Measurements from ENCODE around the gene GRM8.

DNA sequence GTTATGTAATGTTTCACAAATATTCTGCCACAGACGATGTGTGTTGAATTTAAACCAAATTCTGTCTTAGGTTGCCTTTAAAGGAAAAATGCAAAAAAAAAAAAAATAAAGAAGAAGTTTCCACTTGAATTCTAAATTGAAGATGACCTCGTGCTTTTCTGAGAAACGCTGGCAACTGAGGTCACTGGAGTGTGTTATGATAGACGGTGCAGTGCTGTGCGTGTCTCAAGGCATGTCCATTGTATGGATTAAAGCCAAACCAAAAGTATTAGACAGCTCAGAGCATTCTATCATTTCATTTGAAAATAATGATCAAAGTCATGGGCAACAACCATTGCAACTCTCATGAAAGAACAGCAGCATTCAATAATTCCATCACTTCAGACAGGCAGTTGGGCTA is 483.9 kb downstream of the GRM8 start:
- TF ChIP-seq, protein P1, sequence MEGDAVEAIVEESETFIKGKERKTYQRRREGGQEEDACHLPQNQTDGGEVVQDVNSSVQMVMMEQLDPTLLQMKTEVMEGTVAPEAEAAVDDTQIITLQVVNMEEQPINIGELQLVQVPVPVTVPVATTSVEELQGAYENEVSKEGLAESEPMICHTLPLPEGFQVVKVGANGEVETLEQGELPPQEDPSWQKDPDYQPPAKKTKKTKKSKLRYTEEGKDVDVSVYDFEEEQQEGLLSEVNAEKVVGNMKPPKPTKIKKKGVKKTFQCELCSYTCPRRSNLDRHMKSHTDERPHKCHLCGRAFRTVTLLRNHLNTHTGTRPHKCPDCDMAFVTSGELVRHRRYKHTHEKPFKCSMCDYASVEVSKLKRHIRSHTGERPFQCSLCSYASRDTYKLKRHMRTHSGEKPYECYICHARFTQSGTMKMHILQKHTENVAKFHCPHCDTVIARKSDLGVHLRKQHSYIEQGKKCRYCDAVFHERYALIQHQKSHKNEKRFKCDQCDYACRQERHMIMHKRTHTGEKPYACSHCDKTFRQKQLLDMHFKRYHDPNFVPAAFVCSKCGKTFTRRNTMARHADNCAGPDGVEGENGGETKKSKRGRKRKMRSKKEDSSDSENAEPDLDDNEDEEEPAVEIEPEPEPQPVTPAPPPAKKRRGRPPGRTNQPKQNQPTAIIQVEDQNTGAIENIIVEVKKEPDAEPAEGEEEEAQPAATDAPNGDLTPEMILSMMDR (IDR thresholded peaks at IDR 0.05; ENCODE audit: borderline replicate concordance, extremely low read depth, low read length, poor library complexity, severe bottlenecking): no peak
- no peak for TF ChIP-seq EZH2 (IDR thresholded peaks at IDR 0.05; ENCODE audit: borderline replicate concordance, low read depth, low read length, severe bottlenecking)

Data from DND-41 (cell line).